ENCODE measurements around the gene PPP1CB.
"Not testable (repeated sequence)": the region's sequence is repeated elsewhere in the genome, so short reads cannot be mapped to it uniquely, and the experiment has no call there.

PPP1CB gene

GRCh38 chr2:28779001-28779400 lies 27.4 kb downstream of the PPP1CB start:
- H3K9me3 ChIP-seq (replicated peaks in 1 of 2; ENCODE audit: control insufficient read depth in 2 of 2, insufficient read depth in 1 of 2, low read depth in 1 of 2, low read length in 2 of 2): no peaks in the 10 kb centered on the region

DNA sequence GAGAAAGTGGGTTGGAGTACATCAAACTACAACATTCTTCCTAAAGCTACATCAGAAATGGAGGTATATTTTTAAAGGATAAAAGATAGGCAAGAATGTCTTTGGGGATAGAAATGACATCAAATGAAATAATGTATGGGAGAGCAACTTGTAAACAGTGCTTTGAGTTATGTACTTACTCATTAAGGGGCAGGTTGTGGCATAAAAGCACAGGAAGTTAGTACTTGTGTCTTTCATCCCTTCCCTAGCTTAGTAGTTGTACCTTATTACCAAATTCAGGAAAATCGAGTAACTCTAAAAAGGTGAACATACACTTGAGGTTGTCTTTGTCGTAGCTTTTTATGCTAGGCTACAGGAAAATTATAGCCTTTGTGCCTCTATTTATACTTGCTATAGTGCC lies 28.9 kb downstream of the PPP1CB start:
- Histone ChIP-seq H3K14ac (ENCODE audit: low read length) (no peak overlapping the region), H3K4me3 (ENCODE audit: low read length in 2 of 2) (no peak overlapping the region), H3K27ac (replicated peaks; ENCODE audit: low read length) (no peak overlapping the region), H3K4ac (ENCODE audit: low read length) (no peak overlapping the region), H3K9ac (ENCODE audit: low read depth, low read length, poor library complexity) (no peak overlapping the region), H3K79me1 (ENCODE audit: low read depth, low read length) (no peaks in the 10 kb centered on the region), H3K27me3 (ENCODE audit: control insufficient read depth in 3 of 3, insufficient read depth in 3 of 3, low read depth in 1 of 3, low read length in 3 of 3) (no peaks in the 10 kb centered on the region), H3K9me3 (replicated peaks in 1 of 2; ENCODE audit: control insufficient read depth in 2 of 2, insufficient read depth in 1 of 2, low read depth in 1 of 2, low read length in 2 of 2) (no peaks in the 10 kb centered on the region), H2BK5ac (ENCODE audit: low read length) (no peak overlapping the region), H2BK15ac (ENCODE audit: low read length) (no peak overlapping the region), H3K18ac (ENCODE audit: low read length) (no peak overlapping the region), H4K8ac (ENCODE audit: low read depth, low read length) (no peak overlapping the region), H2BK12ac (ENCODE audit: low read length) (no peak overlapping the region), H2AK5ac (ENCODE audit: low read depth, low read length) (no peak overlapping the region), H3K36me3 (replicated peaks in 1 of 2; ENCODE audit: control insufficient read depth in 2 of 2, insufficient read depth in 2 of 2, low read length in 2 of 2) (peaks cover 8 to 97% of the 10 kb centered on the region in 2 donors), H4K91ac (ENCODE audit: low read depth, low read length, poor library complexity) (no peak overlapping the region), H3K23ac (ENCODE audit: low read depth, low read length, poor library complexity) (no peak overlapping the region), H3K4me1 (ENCODE audit: control insufficient read depth in 2 of 2, insufficient read depth in 1 of 2, low read depth in 1 of 2, low read length in 2 of 2) (no peaks in the 10 kb centered on the region), H3K4me2 (ENCODE audit: insufficient read depth, low read length, poor library complexity, severe bottlenecking) (no peak overlapping the region), H2BK120ac (ENCODE audit: low read depth, low read length) (no peak overlapping the region), H2AFZ (ENCODE audit: low read length) (no peak overlapping the region)
- DNase-seq (ENCODE audit: low spot score): no peak
- WGBS, 2 donors (ENCODE audit: extremely low coverage in 2 of 2, insufficient read length in 2 of 2, insufficient replicate concordance in 1 of 2): no CpG with 5 or more reads among the region's 2 CpGs

More at GRCh38 chr2:28779001-28779400, 27.4 kb downstream of the PPP1CB start:
- H2BK12ac ChIP-seq (ENCODE audit: low read length): no peak overlapping the region
- no peak overlapping the region for H3K4me2 ChIP-seq (ENCODE audit: insufficient read depth, low read length, poor library complexity, severe bottlenecking)
- no peak overlapping the region for H3K27ac ChIP-seq (replicated peaks; ENCODE audit: low read length)
- DNase-seq (ENCODE audit: low spot score): no peak
- H3K14ac ChIP-seq (ENCODE audit: low read length): no peak overlapping the region
- no peak overlapping the region for H2BK120ac ChIP-seq (ENCODE audit: low read depth, low read length)
- H4K8ac ChIP-seq (ENCODE audit: low read depth, low read length): no peak overlapping the region
- H3K18ac ChIP-seq (ENCODE audit: low read length): no peak overlapping the region
- no peak overlapping the region for H4K91ac ChIP-seq (ENCODE audit: low read depth, low read length, poor library complexity)
- H2AFZ ChIP-seq (ENCODE audit: low read length): no peak overlapping the region
- no peak overlapping the region for H2BK5ac ChIP-seq (ENCODE audit: low read length)
- H2AK5ac ChIP-seq (ENCODE audit: low read depth, low read length): no peak overlapping the region
- H3K36me3 ChIP-seq (replicated peaks in 1 of 2; ENCODE audit: control insufficient read depth in 2 of 2, insufficient read depth in 2 of 2, low read length in 2 of 2): peaks cover 6 to 86% of the 10 kb centered on the region in 2 donors
- no peaks in the 10 kb centered on the region for H3K27me3 ChIP-seq (ENCODE audit: control insufficient read depth in 3 of 3, insufficient read depth in 3 of 3, low read depth in 1 of 3, low read length in 3 of 3)
- H3K23ac ChIP-seq (ENCODE audit: low read depth, low read length, poor library complexity): no peak overlapping the region
- WGBS, 2 donors (ENCODE audit: extremely low coverage in 2 of 2, insufficient read length in 2 of 2, insufficient replicate concordance in 1 of 2): no CpG with 5 or more reads among the region's 2 CpGs
- H3K4me3 ChIP-seq (ENCODE audit: low read length in 2 of 2): no peak overlapping the region
- no peak overlapping the region for H3K4ac ChIP-seq (ENCODE audit: low read length)
- H2BK15ac ChIP-seq (ENCODE audit: low read length): no peak overlapping the region
- no peaks in the 10 kb centered on the region for H3K4me1 ChIP-seq (ENCODE audit: control insufficient read depth in 2 of 2, insufficient read depth in 1 of 2, low read depth in 1 of 2, low read length in 2 of 2)
- H3K79me1 ChIP-seq (ENCODE audit: low read depth, low read length): peaks cover 1% of the 10 kb centered on the region
- H3K9ac ChIP-seq (ENCODE audit: low read depth, low read length, poor library complexity): no peak overlapping the region

DNA sequence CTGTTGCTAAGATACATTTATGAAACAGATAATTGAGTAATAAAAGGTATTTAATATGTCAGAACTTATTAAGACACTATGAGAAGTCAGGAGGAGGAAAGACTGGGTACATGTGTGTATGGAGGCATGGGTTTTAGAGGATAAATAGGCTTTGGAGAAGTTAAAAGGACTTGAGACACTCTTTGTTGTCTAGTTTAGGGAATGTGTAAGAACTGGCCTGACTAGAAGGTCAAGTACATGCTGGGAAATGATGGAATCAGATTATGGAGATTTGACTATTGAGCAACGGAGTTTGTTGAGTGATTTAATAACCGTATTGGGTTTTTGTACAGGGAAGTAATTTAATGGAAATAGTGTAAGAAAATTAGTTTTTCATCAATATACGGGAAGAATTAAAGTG lies 30.8 kb downstream of the PPP1CB start:
- Histone ChIP-seq H3K4me1 (ENCODE audit: control insufficient read depth in 2 of 2, insufficient read depth in 1 of 2, low read depth in 1 of 2, low read length in 2 of 2) (no peaks in the 10 kb centered on the region), H2BK120ac (ENCODE audit: low read depth, low read length) (no peak overlapping the region), H3K79me1 (ENCODE audit: low read depth, low read length) (no peaks in the 10 kb centered on the region), H4K8ac (ENCODE audit: low read depth, low read length) (no peak overlapping the region), H3K14ac (ENCODE audit: low read length) (no peak overlapping the region), H3K18ac (ENCODE audit: low read length) (no peak overlapping the region), H3K4ac (ENCODE audit: low read length) (no peak overlapping the region), H3K27ac (replicated peaks; ENCODE audit: low read length) (no peak overlapping the region), H3K9me3 (replicated peaks in 1 of 2; ENCODE audit: control insufficient read depth in 2 of 2, insufficient read depth in 1 of 2, low read depth in 1 of 2, low read length in 2 of 2) (no peaks in the 10 kb centered on the region), H2BK12ac (ENCODE audit: low read length) (no peak overlapping the region), H4K91ac (ENCODE audit: low read depth, low read length, poor library complexity) (no peak overlapping the region), H3K4me2 (ENCODE audit: insufficient read depth, low read length, poor library complexity, severe bottlenecking) (no peak overlapping the region), H2BK15ac (ENCODE audit: low read length) (no peak overlapping the region), H2BK5ac (ENCODE audit: low read length) (no peak overlapping the region), H3K9ac (ENCODE audit: low read depth, low read length, poor library complexity) (no peak overlapping the region), H3K27me3 (ENCODE audit: control insufficient read depth in 3 of 3, insufficient read depth in 3 of 3, low read depth in 1 of 3, low read length in 3 of 3) (no peaks in the 10 kb centered on the region), H3K23ac (ENCODE audit: low read depth, low read length, poor library complexity) (no peak overlapping the region), H3K36me3 (replicated peaks in 1 of 2; ENCODE audit: control insufficient read depth in 2 of 2, insufficient read depth in 2 of 2, low read length in 2 of 2) (peaks cover 8 to 98% of the 10 kb centered on the region in 2 donors), H2AFZ (ENCODE audit: low read length) (no peak overlapping the region), H3K4me3 (ENCODE audit: low read length in 2 of 2) (no peak overlapping the region), H2AK5ac (ENCODE audit: low read depth, low read length) (no peak overlapping the region)
- 0 to 89% methylated on average over 1 to 3 of the region's 3 CpGs for WGBS, 2 donors (ENCODE audit: extremely low coverage in 2 of 2, insufficient read length in 2 of 2, insufficient replicate concordance in 1 of 2)
- no peak for DNase-seq (ENCODE audit: low spot score)

GRCh38 chr2:28784570-28784969 lies 32.9 kb downstream of the PPP1CB start:
- not testable (repeated sequence) for H3K23ac ChIP-seq (ENCODE audit: low read depth, low read length, poor library complexity); H3K14ac ChIP-seq (ENCODE audit: low read length); H4K8ac ChIP-seq (ENCODE audit: low read depth, low read length); H3K27me3 ChIP-seq (ENCODE audit: control insufficient read depth in 3 of 3, insufficient read depth in 3 of 3, low read depth in 1 of 3, low read length in 3 of 3); H3K4me3 ChIP-seq (ENCODE audit: low read length in 2 of 2); H3K79me1 ChIP-seq (ENCODE audit: low read depth, low read length); H3K4ac ChIP-seq (ENCODE audit: low read length); H2BK5ac ChIP-seq (ENCODE audit: low read length); H2BK15ac ChIP-seq (ENCODE audit: low read length); DNase-seq (ENCODE audit: low spot score); H3K9me3 ChIP-seq (replicated peaks in 1 of 2; ENCODE audit: control insufficient read depth in 2 of 2, insufficient read depth in 1 of 2, low read depth in 1 of 2, low read length in 2 of 2); H3K18ac ChIP-seq (ENCODE audit: low read length); H2AK5ac ChIP-seq (ENCODE audit: low read depth, low read length); H4K91ac ChIP-seq (ENCODE audit: low read depth, low read length, poor library complexity); H2AFZ ChIP-seq (ENCODE audit: low read length); H3K9ac ChIP-seq (ENCODE audit: low read depth, low read length, poor library complexity); H3K27ac ChIP-seq (replicated peaks; ENCODE audit: low read length); H3K4me1 ChIP-seq (ENCODE audit: control insufficient read depth in 2 of 2, insufficient read depth in 1 of 2, low read depth in 1 of 2, low read length in 2 of 2); H2BK120ac ChIP-seq (ENCODE audit: low read depth, low read length); H2BK12ac ChIP-seq (ENCODE audit: low read length); H3K4me2 ChIP-seq (ENCODE audit: insufficient read depth, low read length, poor library complexity, severe bottlenecking)
- WGBS, 2 donors (ENCODE audit: extremely low coverage in 2 of 2, insufficient read length in 2 of 2, insufficient replicate concordance in 1 of 2): no CpG with 5 or more reads among the region's 7 CpGs
- peaks cover 14 to 98% of the 10 kb centered on the region in 2 donors for H3K36me3 ChIP-seq (replicated peaks in 1 of 2; ENCODE audit: control insufficient read depth in 2 of 2, insufficient read depth in 2 of 2, low read length in 2 of 2)
